Natural killer cell (primary cell): ENCODE data around the gene NBEAL2. TPM values are rescaled to one million over a fixed set of nuclear protein-coding genes. Genes with fewer than 3 reads are reported as not detected.

Experiments
- ATAC-seq, 3 donors: fragments of 150-1000 bp in 2 of 3; fragments of 200-7000 bp in 1 of 3; cut with Tn5 transposase; 1 replicate in 1 of 3; 2 replicates in 2 of 3; pipeline ENCODE4 v1.10.0; 2021; ENCODE audit warnings: mild to moderate bottlenecking in 2 of 3, moderate library complexity in 2 of 3
- DNase-seq, 2 donors: peaks; one replicate each; pipeline versions ENCODE4 v3.0.0 to v3.0.0-alpha.2; 2013 to 2021; ENCODE audit warnings: mixed read lengths in 1 of 2
- H3K27ac ChIP-seq: one replicate; pipeline ENCODE4 v1.5.1; 2013; ENCODE audit warnings: mild to moderate bottlenecking, low read length
- H3K27me3 ChIP-seq: one replicate; pipeline ENCODE4 v1.6.1; 2013; ENCODE audit warnings: low read length; ENCODE audit not compliant: control insufficient read depth, insufficient read depth
- H3K36me3 ChIP-seq: one replicate; pipeline ENCODE4 v1.6.1; 2013; ENCODE audit warnings: low read length; ENCODE audit not compliant: control insufficient read depth, insufficient read depth
- H3K4me1 ChIP-seq: one replicate; pipeline ENCODE4 v1.6.1; 2013; ENCODE audit warnings: low read length; ENCODE audit not compliant: control insufficient read depth, insufficient read depth
- H3K4me3 ChIP-seq: one replicate; pipeline ENCODE4 v1.5.1; 2013; ENCODE audit warnings: low read length
- H3K9me3 ChIP-seq: one replicate; pipeline ENCODE4 v1.6.1; 2013; ENCODE audit warnings: low read length; ENCODE audit not compliant: control insufficient read depth, insufficient read depth
- H3K27ac Mint-ChIP-seq, 2 donors: one replicate each; pipeline ENCODE4 v1.8.0; 2022; ENCODE audit warnings: mild to moderate bottlenecking in 2 of 2, mixed read lengths in 2 of 2, moderate library complexity in 1 of 2
- H3K27me3 Mint-ChIP-seq, 2 donors: one replicate each; pipeline ENCODE4 v1.8.0; 2022; ENCODE audit warnings: low read depth in 2 of 2, mixed read lengths in 2 of 2
- H3K36me3 Mint-ChIP-seq: one replicate; pipeline ENCODE4 v1.8.0; 2022; ENCODE audit warnings: mixed read lengths
- H3K4me1 Mint-ChIP-seq, 2 donors: one replicate each; pipeline ENCODE4 v1.8.0; 2022; ENCODE audit warnings: mixed read lengths in 2 of 2
- H3K4me3 Mint-ChIP-seq: one replicate; pipeline ENCODE4 v1.8.0; 2022; ENCODE audit warnings: mild to moderate bottlenecking, moderate library complexity, mixed read lengths
- H3K9me3 Mint-ChIP-seq, 2 donors: one replicate each; pipeline ENCODE4 v1.8.0; 2022; ENCODE audit warnings: mixed read lengths in 2 of 2
- WGBS: methylation state at CpG from one replicate; pipeline ENCODE4 v1.1.7; 2013; ENCODE audit warnings: missing lambda C conversion rate; ENCODE audit not compliant: insufficient coverage; 5-methylcytosine and 5-hydroxymethylcytosine counted together
- intact Hi-C: fragments of 100-400 bp; cut with micrococcal nuclease; formaldehyde crosslinking; loops from one replicate; pipeline ENCODE4 v1.14.2; 2022
- total RNA-seq, 4 donors: library from RNA; stranded (reverse); fragments of 120-200 nt in 1 of 4; gene quantifications; one replicate each; pipeline versions ENCODE4 v1.2.3 to v1.2.4, GENCODE V29; 2013 to 2022
- TF ChIP-seq, protein P1 (sequence below): fragments of 200-600 bp; IDR thresholded peaks from one replicate; pipeline ENCODE4 v1.8.0; 2022; ENCODE audit warnings: antibody characterized with exemption

NBEAL2 gene
- total RNA-seq, 3 donors from 2014 or later (not counting 1 experiment from before 2014, with no cell fraction given): 453 to 536 (median 532) TPM

GRCh38 chr3:47013231-47013630 lies 33.8 kb downstream of the NBEAL2 start:
- WGBS: 100% methylated on average over 2 of the region's 3 CpGs
- H3K4me3 Mint-ChIP-seq: no peak overlapping the region
- H3K27ac ChIP-seq: no peak overlapping the region
- peaks cover 38 to 46% of the 10 kb centered on the region in 2 donors for H3K4me1 Mint-ChIP-seq
- H3K4me1 ChIP-seq: peaks cover 41% of the 10 kb centered on the region
- H3K27ac Mint-ChIP-seq: peak overlapping the region; percentile 47 to 78
- intact Hi-C loops: no loop called here
- DNase-seq: no peak
- H3K36me3 ChIP-seq: peaks cover 17% of the 10 kb centered on the region
- H3K27me3 ChIP-seq: no peaks in the 10 kb centered on the region
- ATAC-seq: no peak
- no peak overlapping the region for H3K4me3 ChIP-seq
- TF ChIP-seq, protein P1, sequence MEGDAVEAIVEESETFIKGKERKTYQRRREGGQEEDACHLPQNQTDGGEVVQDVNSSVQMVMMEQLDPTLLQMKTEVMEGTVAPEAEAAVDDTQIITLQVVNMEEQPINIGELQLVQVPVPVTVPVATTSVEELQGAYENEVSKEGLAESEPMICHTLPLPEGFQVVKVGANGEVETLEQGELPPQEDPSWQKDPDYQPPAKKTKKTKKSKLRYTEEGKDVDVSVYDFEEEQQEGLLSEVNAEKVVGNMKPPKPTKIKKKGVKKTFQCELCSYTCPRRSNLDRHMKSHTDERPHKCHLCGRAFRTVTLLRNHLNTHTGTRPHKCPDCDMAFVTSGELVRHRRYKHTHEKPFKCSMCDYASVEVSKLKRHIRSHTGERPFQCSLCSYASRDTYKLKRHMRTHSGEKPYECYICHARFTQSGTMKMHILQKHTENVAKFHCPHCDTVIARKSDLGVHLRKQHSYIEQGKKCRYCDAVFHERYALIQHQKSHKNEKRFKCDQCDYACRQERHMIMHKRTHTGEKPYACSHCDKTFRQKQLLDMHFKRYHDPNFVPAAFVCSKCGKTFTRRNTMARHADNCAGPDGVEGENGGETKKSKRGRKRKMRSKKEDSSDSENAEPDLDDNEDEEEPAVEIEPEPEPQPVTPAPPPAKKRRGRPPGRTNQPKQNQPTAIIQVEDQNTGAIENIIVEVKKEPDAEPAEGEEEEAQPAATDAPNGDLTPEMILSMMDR: no peak
- no peaks in the 10 kb centered on the region for H3K9me3 ChIP-seq
- H3K27me3 Mint-ChIP-seq: no peaks in the 10 kb centered on the region
- no peaks in the 10 kb centered on the region for H3K36me3 Mint-ChIP-seq
- no peaks in the 10 kb centered on the region for H3K9me3 Mint-ChIP-seq

DNA sequence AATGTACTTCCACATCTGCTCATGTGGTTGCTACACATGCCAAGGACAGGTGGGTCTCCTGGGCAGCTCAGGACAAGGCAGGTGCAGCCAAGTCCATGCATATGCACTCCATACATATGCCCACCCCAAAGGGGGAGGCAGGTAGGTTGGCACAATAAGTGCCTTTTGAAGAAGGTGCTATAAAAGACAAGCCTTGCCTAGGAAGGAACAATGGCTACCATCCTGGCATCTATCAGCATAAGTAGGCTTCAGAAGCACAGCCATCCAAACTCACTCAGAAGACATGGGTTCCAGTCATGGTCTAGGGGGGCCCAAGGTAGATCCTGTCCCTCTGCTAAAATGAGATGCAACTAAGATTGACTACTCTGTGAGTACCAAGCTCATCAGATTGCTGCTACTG lies 34.6 kb downstream of the NBEAL2 start:
- no peaks in the 10 kb centered on the region for H3K27me3 ChIP-seq
- no peak overlapping the region for H3K4me3 ChIP-seq
- peaks cover 46 to 54% of the 10 kb centered on the region in 2 donors for H3K4me1 Mint-ChIP-seq
- no peaks in the 10 kb centered on the region for H3K27me3 Mint-ChIP-seq
- peaks cover 34% of the 10 kb centered on the region for H3K4me1 ChIP-seq
- ATAC-seq (no peak), DNase-seq (no peak)
- no peaks in the 10 kb centered on the region for H3K9me3 Mint-ChIP-seq
- TF ChIP-seq, protein P1: no peak
- intact Hi-C loops: no loop called here
- peaks cover 20% of the 10 kb centered on the region for H3K36me3 ChIP-seq
- no peak overlapping the region for H3K27ac ChIP-seq
- H3K4me3 Mint-ChIP-seq: no peak overlapping the region
- H3K27ac Mint-ChIP-seq: peak overlapping the region; percentile 47 to 78
- H3K9me3 ChIP-seq: no peaks in the 10 kb centered on the region
- H3K36me3 Mint-ChIP-seq: no peaks in the 10 kb centered on the region

GRCh38 chr3:47015151-47015550 lies 35.7 kb downstream of the NBEAL2 start:
- Histone ChIP-seq H3K4me1 (peaks cover 26% of the 10 kb centered on the region), H3K27me3 (no peaks in the 10 kb centered on the region), H3K4me3 (no peak overlapping the region), H3K27ac (no peak overlapping the region), H3K36me3 (peaks cover 24% of the 10 kb centered on the region), H3K9me3 (no peaks in the 10 kb centered on the region)
- peaks cover 51 to 59% of the 10 kb centered on the region in 2 donors for H3K4me1 Mint-ChIP-seq
- DNase-seq: no peak
- no peak for ATAC-seq
- no peaks in the 10 kb centered on the region for H3K27me3 Mint-ChIP-seq
- intact Hi-C loops: no loop called here
- H3K36me3 Mint-ChIP-seq: no peaks in the 10 kb centered on the region
- no peak overlapping the region for H3K4me3 Mint-ChIP-seq
- TF ChIP-seq, protein P1: no peak
- peak overlapping the region; percentile 7 to 87 for H3K27ac Mint-ChIP-seq
- no peaks in the 10 kb centered on the region for H3K9me3 Mint-ChIP-seq
